SK-N-SH (cell line): ENCODE data around the gene CAMK4. TPM values are rescaled to one million over a fixed set of nuclear protein-coding genes. Genes with fewer than 3 reads are reported as not detected.

ENCODE experiments used
- CTCF ChIA-PET: fragments of 300-600, 350-600 bp; formaldehyde crosslinking; extraction: SDS; loops from one replicate; lab custom pipeline; 2021; lab: Yijun Ruan, JAX
- POLR2A ChIA-PET: fragments of 350-600 bp; sonication (Branson Sonifier 250); formaldehyde crosslinking; extraction: SDS; loops from one replicate; lab custom pipeline; 2020; ENCODE audit warnings: antibody characterized with exemption, inconsistent platforms; lab: Yijun Ruan, JAX
- DNase-seq: peaks from one replicate; pipeline ENCODE4 v3.0.0; 2012
- H2AFZ ChIP-seq: fragments of 200-600 bp; sonication (generic); 2 replicates; pipeline ENCODE4 v1.8.1; 2016; ENCODE audit warnings: antibody characterized with exemption, mild to moderate bottlenecking, low read depth
- H3F3A ChIP-seq: fragments of 200-600 bp; sonication (generic); replicated peaks from 2 replicates; pipeline ENCODE3; 2016; ENCODE audit warnings: antibody characterized with exemption, mild to moderate bottlenecking; ENCODE audit not compliant: insufficient read depth
- H3K27ac ChIP-seq, 2 experiments: fragments of 200-500 bp in 1 of 2; fragments of 200-600 bp in 1 of 2; sonication (Bioruptor generic) in 1 of 2; sonication (generic), shearing (Covaris generic) in 1 of 2; 2 replicates each; pipeline versions ENCODE4 v1.5.1 to v1.6.1; 2014 to 2016; ENCODE audit warnings: low read depth in 2 of 2, inconsistent platforms in 1 of 2, low read length in 1 of 2, mild to moderate bottlenecking in 1 of 2, mixed read lengths in 1 of 2
- H3K27me3 ChIP-seq: fragments of 200-600 bp; sonication (generic), shearing (Covaris generic); 2 replicates; pipeline ENCODE4 v1.6.1; 2016; ENCODE audit warnings: mixed run types; ENCODE audit not compliant: insufficient read depth
- H3K36me3 ChIP-seq, 2 experiments: fragments of 200-500 bp in 1 of 2; fragments of 200-600 bp in 1 of 2; sonication (Bioruptor generic) in 1 of 2; sonication (generic) in 1 of 2; replicated peaks in 1 of 2; 2 replicates each; pipeline versions ENCODE3 to v1.5.1; 2014 to 2016; ENCODE audit warnings: low read length in 1 of 2, mild to moderate bottlenecking in 1 of 2; ENCODE audit not compliant: insufficient read depth in 2 of 2, control insufficient read depth in 1 of 2
- H3K4me1 ChIP-seq, 2 experiments: fragments of 200-500 bp in 1 of 2; fragments of 200-600 bp in 1 of 2; sonication (Bioruptor generic) in 1 of 2; sonication (generic), shearing (Covaris generic) in 1 of 2; 2 replicates each; pipeline versions ENCODE4 v1.5.1 to v1.6.1; 2014 to 2016; ENCODE audit warnings: low read depth in 1 of 2, low read length in 1 of 2, mixed run types in 1 of 2; ENCODE audit not compliant: insufficient read depth in 2 of 2, control insufficient read depth in 1 of 2
- H3K4me2 ChIP-seq: fragments of 200-600 bp; sonication (generic), shearing (Covaris generic); 2 replicates; pipeline ENCODE4 v1.6.1; 2017; ENCODE audit warnings: mixed run types
- H3K4me3 ChIP-seq, 2 experiments: fragments of 200-500 bp in 1 of 2; fragments of 200-600 bp in 1 of 2; sonication (Bioruptor generic) in 1 of 2; sonication (generic), shearing (Covaris generic) in 1 of 2; 2 replicates each; pipeline versions ENCODE4 v1.5.1 to v1.8.1; 2014 to 2016; ENCODE audit warnings: low read depth in 2 of 2, inconsistent platforms in 1 of 2, low read length in 1 of 2, mild to moderate bottlenecking in 1 of 2, mixed read lengths in 1 of 2, moderate library complexity in 1 of 2
- H3K79me2 ChIP-seq: fragments of 200-600 bp; sonication (generic); 2 replicates; pipeline ENCODE4 v1.8.1; 2017; ENCODE audit warnings: mild to moderate bottlenecking; ENCODE audit not compliant: insufficient read depth
- H3K9ac ChIP-seq: fragments of 200-600 bp; sonication (generic); 2 replicates; pipeline ENCODE4 v1.6.1; 2017; ENCODE audit warnings: mixed run types
- H3K9me2 ChIP-seq: fragments of 200-600 bp; sonication (generic); 2 replicates; pipeline ENCODE4 v1.6.1; 2017; ENCODE audit warnings: mixed run types
- H3K9me3 ChIP-seq: fragments of 200-600 bp; sonication (generic); 2 replicates; pipeline ENCODE4 v1.6.1; 2017; ENCODE audit warnings: mixed run types, mild to moderate bottlenecking, moderate library complexity
- H4K20me1 ChIP-seq: fragments of 200-600 bp; sonication (generic); 2 replicates; pipeline ENCODE4 v1.6.1; 2017; ENCODE audit warnings: mild to moderate bottlenecking, mixed run types; ENCODE audit not compliant: insufficient read depth
- CHD2 ChIP-seq: fragments of 150-350 bp; IDR thresholded peaks from 2 replicates; pipeline ENCODE4 v1.6.1; 2018; ENCODE audit warnings: low read length; ENCODE audit not compliant: partially characterized antibody
- ELF1 ChIP-seq: IDR thresholded peaks from 2 replicates; pipeline ENCODE4 v1.4.0; 2012
- EP300 ChIP-seq, 2 experiments: IDR thresholded peaks; 2 replicates each; pipeline versions ENCODE4 v1.4.0 to v1.6.1; 2012; ENCODE audit warnings: borderline replicate concordance in 1 of 2, low read depth in 1 of 2, low read length in 1 of 2
- GABPA ChIP-seq: IDR thresholded peaks from 2 replicates; pipeline ENCODE4 v1.4.0; 2012; ENCODE audit warnings: low read depth, mild to moderate bottlenecking
- GATA2 ChIP-seq: sonication (generic); formaldehyde crosslinking; IDR thresholded peaks from 2 replicates; pipeline ENCODE4 v1.5.0; 2020; ENCODE audit warnings: mild to moderate bottlenecking, missing genetic modification reagents
- MEF2A ChIP-seq: IDR thresholded peaks from 2 replicates; pipeline ENCODE4 v1.4.0; 2012; ENCODE audit warnings: low read depth, borderline replicate concordance
- NFIC ChIP-seq: IDR thresholded peaks from 2 replicates; pipeline ENCODE4 v1.4.0; 2012; ENCODE audit warnings: borderline replicate concordance
- PBX3 ChIP-seq: IDR thresholded peaks from 2 replicates; pipeline ENCODE4; 2012
- POLR2AphosphoS5 ChIP-seq: IDR thresholded peaks from 2 replicates; pipeline ENCODE4 v1.6.1; 2012; ENCODE audit warnings: low read depth, low read length
- RAD21 ChIP-seq: IDR thresholded peaks from 2 replicates; pipeline ENCODE4 v1.6.1; 2012; ENCODE audit warnings: mild to moderate bottlenecking, low read length
- REST ChIP-seq: IDR thresholded peaks from 2 replicates; pipeline ENCODE4 v1.6.1; 2012; ENCODE audit warnings: mild to moderate bottlenecking, low read depth, low read length, moderate library complexity
- RXRA ChIP-seq: IDR thresholded peaks from 2 replicates; pipeline ENCODE4 v1.4.0; 2012; ENCODE audit warnings: low read depth, mild to moderate bottlenecking, borderline replicate concordance
- SIN3A ChIP-seq: IDR thresholded peaks from 2 replicates; pipeline ENCODE4 v1.6.1; 2012; ENCODE audit warnings: low read depth, mild to moderate bottlenecking, low read length, moderate library complexity, borderline replicate concordance
- SMC3 ChIP-seq: IDR thresholded peaks from 2 replicates; pipeline ENCODE4 v1.6.1; 2012; ENCODE audit warnings: low read depth, low read length, improper control_type of control experiment
- USF2 ChIP-seq: fragments of 150-350 bp; IDR thresholded peaks from 2 replicates; pipeline ENCODE4 v1.6.1; 2017; ENCODE audit warnings: antibody characterized with exemption, low read length, low read depth, borderline replicate concordance
- ZBTB33 ChIP-seq: IDR thresholded peaks from 2 replicates; pipeline ENCODE4 v1.4.0; 2012; ENCODE audit warnings: low read depth, borderline replicate concordance
- WGBS: methylation state at CpG from one replicate; pipeline ENCODE4 v1.1.6; 2017; ENCODE audit warnings: low lambda C conversion rate; 5-methylcytosine and 5-hydroxymethylcytosine counted together
- polyA plus RNA-seq, 3 experiments: library from polyadenylated mRNA; depleted of rRNA; stranded (reverse); fragments of >200 nt; gene quantifications; 2 replicates each; pipeline ENCODE4 v1.2.3, GENCODE V29; 2012
- TF ChIP-seq, protein P1 (sequence below): IDR thresholded peaks from 2 replicates; pipeline ENCODE4 v1.4.0; 2012; ENCODE audit warnings: low read depth, borderline replicate concordance
- TF ChIP-seq, protein P2 (sequence below): fragments of 200-600 bp; sonication (generic); IDR thresholded peaks from 2 replicates; pipeline ENCODE4 v1.6.1; 2017; ENCODE audit warnings: antibody characterized with exemption, mild to moderate bottlenecking, moderate library complexity
- TF ChIP-seq, protein P3 (sequence below): fragments of 150-350 bp; IDR thresholded peaks from 2 replicates; pipeline ENCODE4 v1.6.1; 2016; ENCODE audit warnings: mild to moderate bottlenecking, low read depth, low read length

Gene CAMK4
- polyA plus RNA-seq, 1 of the 3 experiments (the other 2 are of a cell fraction): 4.1 TPM

DNA sequence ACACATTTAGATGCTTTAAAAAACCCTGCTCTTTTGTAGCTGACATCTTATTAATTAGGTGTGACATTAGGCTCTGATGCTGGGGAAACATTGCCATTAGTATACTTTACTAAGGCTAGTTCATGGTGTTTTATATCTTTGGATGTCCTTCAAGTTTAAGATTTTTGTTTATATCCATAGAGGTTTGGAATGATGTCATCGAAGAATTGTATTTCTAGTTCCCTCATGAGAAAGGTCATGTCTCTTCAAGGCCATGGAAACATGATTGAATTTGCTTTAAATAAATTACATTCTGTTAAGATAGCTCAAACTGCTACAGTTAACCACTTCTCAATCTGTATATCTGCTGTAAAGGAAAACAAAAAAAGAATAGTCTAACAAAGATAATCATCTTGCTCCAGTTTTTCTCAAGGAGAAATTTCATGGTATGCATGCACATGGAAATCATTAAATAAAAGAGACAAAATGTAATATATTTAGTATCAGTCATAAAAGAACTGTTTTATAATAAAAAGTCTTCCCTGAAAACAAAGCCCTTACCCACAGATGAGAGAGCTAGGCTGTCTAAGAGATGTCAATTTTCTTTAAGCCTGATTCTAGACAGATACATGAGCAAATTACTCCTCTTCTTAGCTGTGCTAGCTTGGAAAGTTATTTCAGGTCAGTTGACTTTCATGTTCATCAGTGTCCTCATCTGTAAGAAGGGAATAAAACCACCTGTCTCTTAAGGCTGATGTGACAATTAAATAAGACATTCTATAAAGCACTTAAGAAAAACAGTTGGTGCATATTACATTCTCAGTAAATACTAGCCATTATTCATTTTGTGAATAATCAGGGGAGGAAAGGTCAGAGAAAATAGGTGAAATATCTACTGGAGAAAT lies 313.2 kb downstream of the CAMK4 start:
- Histone ChIP-seq H3K4me2 (no peak overlapping the region; the same call in 1 of the 2 replicates), H3K9me2 (no peaks in the 10 kb centered on the region), H3K79me2 (no peaks in the 10 kb centered on the region), H4K20me1 (no peaks in the 10 kb centered on the region), H3K4me3 (no peak overlapping the region), H3K9ac (no peak overlapping the region), H2AFZ (no peak overlapping the region), H3K27me3 (no peaks in the 10 kb centered on the region), H3K36me3 (no peaks in the 10 kb centered on the region), H3K27ac (peak overlapping the region; percentile 91 to 99), H3K4me1 (peaks cover 0 to 29% of the 10 kb centered on the region in 2 experiments; a peak in 2 of 4 replicates), H3F3A (no peaks in the 10 kb centered on the region), H3K9me3 (no peaks in the 10 kb centered on the region)
- WGBS: 13% methylated on average over 1 of the region's 1 CpG
- POLR2A ChIA-PET: no interaction called here
- DNase-seq: no peak
- CTCF ChIA-PET: interaction anchor here (0.6 to 1.5 kb wide), 6 partner anchors 13 to 883 kb away, joined by 3 to 6 read pairs (median 4); no protein-coding TSS in a partner anchor
- 0 out of 2 replicates have a peak, but pooled peaks have one; percentile 6 for TF ChIP-seq SIN3A
- TF ChIP-seq POLR2AphosphoS5: peak; percentile 68; the same call in 1 of the 2 replicates
- TF ChIP-seq RAD21: no peak
- no peak for TF ChIP-seq GABPA
- peak; percentile 2 for TF ChIP-seq CHD2
- peak; percentile 72 for TF ChIP-seq PBX3
- no peak for TF ChIP-seq ELF1
- no peak for TF ChIP-seq ZBTB33
- no peak for TF ChIP-seq USF2
- TF ChIP-seq REST: no peak
- TF ChIP-seq NFIC: peak; percentile 27; the same call in 1 of the 2 replicates
- no peak for TF ChIP-seq SMC3
- TF ChIP-seq, protein P1, sequence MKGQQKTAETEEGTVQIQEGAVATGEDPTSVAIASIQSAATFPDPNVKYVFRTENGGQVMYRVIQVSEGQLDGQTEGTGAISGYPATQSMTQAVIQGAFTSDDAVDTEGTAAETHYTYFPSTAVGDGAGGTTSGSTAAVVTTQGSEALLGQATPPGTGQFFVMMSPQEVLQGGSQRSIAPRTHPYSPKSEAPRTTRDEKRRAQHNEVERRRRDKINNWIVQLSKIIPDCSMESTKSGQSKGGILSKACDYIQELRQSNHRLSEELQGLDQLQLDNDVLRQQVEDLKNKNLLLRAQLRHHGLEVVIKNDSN: no peak
- TF ChIP-seq EP300 (IDR thresholded peaks at IDR 0.05; ENCODE audit: borderline replicate concordance in 1 of 2, low read depth in 1 of 2, low read length in 1 of 2): peak; percentile 69 to 73; a peak in 3 of 4 replicates
- TF ChIP-seq RXRA: peak; percentile 49
- TF ChIP-seq GATA2: peak; percentile 10; the same call in 1 of the 2 replicates
- 0 out of 2 replicates have a peak, but pooled peaks have one; percentile 7 for TF ChIP-seq MEF2A
- TF ChIP-seq, protein P2, sequence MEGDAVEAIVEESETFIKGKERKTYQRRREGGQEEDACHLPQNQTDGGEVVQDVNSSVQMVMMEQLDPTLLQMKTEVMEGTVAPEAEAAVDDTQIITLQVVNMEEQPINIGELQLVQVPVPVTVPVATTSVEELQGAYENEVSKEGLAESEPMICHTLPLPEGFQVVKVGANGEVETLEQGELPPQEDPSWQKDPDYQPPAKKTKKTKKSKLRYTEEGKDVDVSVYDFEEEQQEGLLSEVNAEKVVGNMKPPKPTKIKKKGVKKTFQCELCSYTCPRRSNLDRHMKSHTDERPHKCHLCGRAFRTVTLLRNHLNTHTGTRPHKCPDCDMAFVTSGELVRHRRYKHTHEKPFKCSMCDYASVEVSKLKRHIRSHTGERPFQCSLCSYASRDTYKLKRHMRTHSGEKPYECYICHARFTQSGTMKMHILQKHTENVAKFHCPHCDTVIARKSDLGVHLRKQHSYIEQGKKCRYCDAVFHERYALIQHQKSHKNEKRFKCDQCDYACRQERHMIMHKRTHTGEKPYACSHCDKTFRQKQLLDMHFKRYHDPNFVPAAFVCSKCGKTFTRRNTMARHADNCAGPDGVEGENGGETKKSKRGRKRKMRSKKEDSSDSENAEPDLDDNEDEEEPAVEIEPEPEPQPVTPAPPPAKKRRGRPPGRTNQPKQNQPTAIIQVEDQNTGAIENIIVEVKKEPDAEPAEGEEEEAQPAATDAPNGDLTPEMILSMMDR: no peak
- TF ChIP-seq, protein P3, sequence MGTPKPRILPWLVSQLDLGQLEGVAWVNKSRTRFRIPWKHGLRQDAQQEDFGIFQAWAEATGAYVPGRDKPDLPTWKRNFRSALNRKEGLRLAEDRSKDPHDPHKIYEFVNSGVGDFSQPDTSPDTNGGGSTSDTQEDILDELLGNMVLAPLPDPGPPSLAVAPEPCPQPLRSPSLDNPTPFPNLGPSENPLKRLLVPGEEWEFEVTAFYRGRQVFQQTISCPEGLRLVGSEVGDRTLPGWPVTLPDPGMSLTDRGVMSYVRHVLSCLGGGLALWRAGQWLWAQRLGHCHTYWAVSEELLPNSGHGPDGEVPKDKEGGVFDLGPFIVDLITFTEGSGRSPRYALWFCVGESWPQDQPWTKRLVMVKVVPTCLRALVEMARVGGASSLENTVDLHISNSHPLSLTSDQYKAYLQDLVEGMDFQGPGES: no peak
